GM21825 (cell line): ENCODE data around the gene SETBP1.

ENCODE experiments used
- ATAC-seq: cut with Tn5 transposase; IDR thresholded peaks from one replicate; pipeline ENCODE4 v1.9.1; 2021; ENCODE audit warnings: mild to moderate bottlenecking, moderate library complexity; ENCODE audit not compliant: unreplicated experiment

Gene SETBP1

GRCh38 chr18:44811572-44812125, 131.0 kb downstream of the SETBP1 start:
- ATAC-seq: no peak

GRCh38 chr18:44812426-44812825, 131.7 kb downstream of the SETBP1 start:
- ATAC-seq: no peak

GRCh38 chr18:44813586-44813985, 132.9 kb downstream of the SETBP1 start:
- no peak for ATAC-seq

GRCh38 chr18:44815108-44815507, 134.4 kb downstream of the SETBP1 start:
- ATAC-seq: no peak

- no peak for ATAC-seq
Measured at GRCh38 chr18:44816050-44816449, 135.4 kb downstream of the SETBP1 start.

- ATAC-seq: no peak
Measured at GRCh38 chr18:44816477-44816876, 135.8 kb downstream of the SETBP1 start.

GRCh38 chr18:44817831-44818473, 137.3 kb downstream of the SETBP1 start:
- no peak for ATAC-seq

GRCh38 chr18:44818668-44819403, 138.1 kb downstream of the SETBP1 start:
- ATAC-seq: no peak

GRCh38 chr18:44819944-44820510, 139.3 kb downstream of the SETBP1 start:
- no peak for ATAC-seq

GRCh38 chr18:44821924-44822323, 141.2 kb downstream of the SETBP1 start:
- ATAC-seq: no peak

- no peak for ATAC-seq
Measured at GRCh38 chr18:44823286-44823685, 142.6 kb downstream of the SETBP1 start.

GRCh38 chr18:44823782-44824181, 143.1 kb downstream of the SETBP1 start:
- no peak for ATAC-seq

GRCh38 chr18:44824884-44825283, 144.2 kb downstream of the SETBP1 start:
- ATAC-seq: no peak

GRCh38 chr18:44826418-44827259, 146.0 kb downstream of the SETBP1 start:
- ATAC-seq: no peak

- no peak for ATAC-seq
Measured at GRCh38 chr18:44828080-44828479, 147.4 kb downstream of the SETBP1 start.

GRCh38 chr18:44830581-44830980, 149.9 kb downstream of the SETBP1 start:
- ATAC-seq: no peak

GRCh38 chr18:44833786-44834185, 153.1 kb downstream of the SETBP1 start:
- no peak for ATAC-seq

GRCh38 chr18:44834867-44835469, 154.3 kb downstream of the SETBP1 start:
- ATAC-seq: no peak

- no peak for ATAC-seq
Measured at GRCh38 chr18:44835703-44836102, 155.0 kb downstream of the SETBP1 start.

- ATAC-seq: no peak
Measured at GRCh38 chr18:44836263-44836662, 155.6 kb downstream of the SETBP1 start.
